A549 (cell line): ENCODE data around the gene LAMC3. TPM values are rescaled to one million over a fixed set of nuclear protein-coding genes. Genes with fewer than 3 reads are reported as not detected.

ENCODE experiments used
- ATAC-seq, 2 experiments: fragments of 200-7000 bp in 1 of 2; fragments of >200 bp in 1 of 2; cut with Nextera tagmentation in 1 of 2; cut with Tn5 transposase in 1 of 2; 3 replicates each; pipeline versions ENCODE4 v1.8.0 to v1.9.1; 2018 to 2020; ENCODE audit warnings: mild to moderate bottlenecking in 1 of 2, moderate library complexity in 1 of 2
- CTCF ChIA-PET: fragments of 300-600 bp; sonication (Branson Sonifier 250); formaldehyde crosslinking; extraction: SDS; loops from one replicate; lab custom pipeline; 2021; ENCODE audit warnings: antibody characterized with exemption, inconsistent platforms; lab: Yijun Ruan, JAX
- POLR2A ChIA-PET: fragments of 350-600 bp; formaldehyde crosslinking; extraction: SDS; loops from one replicate; lab custom pipeline; 2021; ENCODE audit warnings: antibody characterized with exemption, inconsistent platforms; lab: Yijun Ruan, JAX
- DNase-seq, 2 experiments: peaks; one replicate each; pipeline versions ENCODE4 v3.0.0 to v3.0.0-alpha.2; 2011 to 2016; ENCODE audit warnings: low read depth in 1 of 2, low spot score in 1 of 2
- FAIRE-seq: peaks from 2 replicates; lab custom pipeline; 2011; peaks lifted over from hg19 to GRCh38; lab: Jason Lieb, UNC
- H3K27ac ChIP-seq, 2 experiments: fragments of >200 bp; sonication (Bioruptor Twin); formaldehyde crosslinking; 3 replicates each; pipeline ENCODE4 v1.5.1; 2016 to 2017
- H3K4me1 ChIP-seq: fragments of >200 bp; sonication (Bioruptor Twin); formaldehyde crosslinking; 3 replicates; pipeline ENCODE4 v1.6.1; 2016
- H3K4me2 ChIP-seq: fragments of >200 bp; sonication (Bioruptor Twin); formaldehyde crosslinking; 3 replicates; pipeline ENCODE4 v1.6.1; 2016
- H3K4me3 ChIP-seq: fragments of >200 bp; sonication (Bioruptor Twin); formaldehyde crosslinking; 3 replicates; pipeline ENCODE4 v1.5.1; 2016
- H3K9me3 ChIP-seq: fragments of >200 bp; sonication (Bioruptor Twin); formaldehyde crosslinking; 3 replicates; pipeline ENCODE4 v1.6.1; 2016
- CEBPB ChIP-seq, 2 experiments: fragments of >200 bp in 1 of 2; sonication (Bioruptor Twin) in 1 of 2; formaldehyde crosslinking in 1 of 2; IDR thresholded peaks; 2 replicates each; pipeline ENCODE4 v1.6.1; 2012 to 2016
- EHMT2 ChIP-seq: fragments of 200-600 bp; sonication (generic); IDR thresholded peaks from 2 replicates; pipeline ENCODE4 v1.6.1; 2016; ENCODE audit warnings: antibody characterized with exemption, low read depth, mild to moderate bottlenecking, moderate library complexity
- ESRRA ChIP-seq: fragments of 150-350 bp; IDR thresholded peaks from 2 replicates; pipeline ENCODE4 v1.6.1; 2014; ENCODE audit warnings: mild to moderate bottlenecking, low read length, borderline replicate concordance
- FOSL2 ChIP-seq, 2 experiments: fragments of 450-650 bp in 1 of 2; fragments of >200 bp in 1 of 2; sonication (Bioruptor Twin) in 1 of 2; formaldehyde crosslinking; IDR thresholded peaks; 2 replicates each; pipeline versions ENCODE4 v1.5.0 to v1.6.1; 2016 to 2020; ENCODE audit warnings: mild to moderate bottlenecking in 1 of 2, moderate library complexity in 1 of 2
- HDAC2 ChIP-seq: fragments of 200-600 bp; sonication (generic); IDR thresholded peaks from 2 replicates; pipeline ENCODE4 v1.6.1; 2016
- HOXA7 ChIP-seq: fragments of 250-450 bp; sonication (Bioruptor Pico); IDR thresholded peaks from 2 replicates; pipeline ENCODE4 v1.5.0; 2020; ENCODE audit warnings: mild to moderate bottlenecking, moderate library complexity
- HOXB13 ChIP-seq: fragments of 250-450 bp; sonication (Bioruptor Pico); IDR thresholded peaks from 2 replicates; pipeline ENCODE4 v1.5.0; 2020; ENCODE audit warnings: low read depth, mild to moderate bottlenecking, moderate library complexity
- HOXB5 ChIP-seq: fragments of 250-450 bp; sonication (Bioruptor Pico); IDR thresholded peaks from 2 replicates; pipeline ENCODE4 v1.5.0; 2020; ENCODE audit warnings: mild to moderate bottlenecking, moderate library complexity
- JUNB ChIP-seq: fragments of >200 bp; sonication (Bioruptor Twin); formaldehyde crosslinking; IDR thresholded peaks from 2 replicates; pipeline ENCODE4 v1.6.1; 2016
- KDM1A ChIP-seq: fragments of 200-600 bp; sonication (generic); IDR thresholded peaks from 2 replicates; pipeline ENCODE4 v1.6.1; 2016; ENCODE audit warnings: low read depth, mild to moderate bottlenecking
- KDM5A ChIP-seq: fragments of 200-600 bp; sonication (generic); IDR thresholded peaks from 2 replicates; pipeline ENCODE4 v1.6.1; 2016; ENCODE audit warnings: antibody characterized with exemption, mild to moderate bottlenecking
- MAFK ChIP-seq: fragments of 450-650 bp; IDR thresholded peaks from 2 replicates; pipeline ENCODE4 v1.6.1; 2014; ENCODE audit not compliant: partially characterized antibody
- MYC ChIP-seq: IDR thresholded peaks from 2 replicates; pipeline ENCODE4 v1.6.1; 2012; ENCODE audit warnings: mild to moderate bottlenecking, inconsistent platforms, low read length, improper control_type of control experiment, borderline replicate concordance
- POLR2A ChIP-seq: IDR thresholded peaks from 2 replicates; pipeline ENCODE4 v1.6.1; 2012; ENCODE audit warnings: mild to moderate bottlenecking, low read length
- RAD21 ChIP-seq, 2 experiments: fragments of >200 bp in 1 of 2; sonication (Bioruptor Twin) in 1 of 2; formaldehyde crosslinking in 1 of 2; IDR thresholded peaks in 1 of 2; conservative IDR thresholded peaks in 1 of 2; 2 replicates in 1 of 2; 3 replicates in 1 of 2; pipeline ENCODE4 v1.6.1; 2012 to 2018; ENCODE audit warnings: inconsistent platforms in 1 of 2
- RARB ChIP-seq: fragments of 250-450 bp; sonication (Bioruptor Pico); IDR thresholded peaks from 2 replicates; pipeline ENCODE4 v1.8.0; 2021; ENCODE audit warnings: mild to moderate bottlenecking, moderate library complexity
- SMC3 ChIP-seq: fragments of >200 bp; sonication (Bioruptor Twin); formaldehyde crosslinking; IDR thresholded peaks from 3 replicates; pipeline ENCODE4 v1.6.1; 2018; ENCODE audit warnings: inconsistent platforms
- TP53 ChIP-seq: fragments of 250-450 bp; sonication (Bioruptor Pico); IDR thresholded peaks from 2 replicates; pipeline ENCODE4 v1.5.0; 2021; ENCODE audit warnings: mild to moderate bottlenecking, moderate library complexity
- ZC3H11A ChIP-seq: fragments of 450-650 bp; IDR thresholded peaks from 2 replicates; pipeline ENCODE4 v1.6.1; 2014; ENCODE audit warnings: antibody characterized with exemption, mild to moderate bottlenecking
- WGBS: methylation state at CpG from one replicate; pipeline ENCODE4 v1.1.6; 2017; ENCODE audit errors: missing lambda C conversion rate; 5-methylcytosine and 5-hydroxymethylcytosine counted together
- polyA plus RNA-seq, 4 experiments: library from polyadenylated mRNA; depleted of rRNA in 3 of 4; stranded (reverse); fragments of >200 nt; fragmentation: RNase III in 1 of 4; extraction: RNeasy Plus Mini Kit Qiagen cat#74134 plus additional on column Dnase treatment in 1 of 4; gene quantifications; 2 replicates in 3 of 4; 3 replicates in 1 of 4; pipeline ENCODE4 v1.2.3, GENCODE V29; 2011 to 2017
- TF ChIP-seq, protein P1 (sequence below): fragments of >200 bp; sonication (Bioruptor Twin); formaldehyde crosslinking; IDR thresholded peaks from 3 replicates; pipeline ENCODE4 v1.6.1; 2016
- TF ChIP-seq, protein P2 (sequence below): fragments of 250-450 bp; sonication (Bioruptor Pico); IDR thresholded peaks from 2 replicates; pipeline ENCODE4 v1.5.0; 2021; ENCODE audit warnings: mild to moderate bottlenecking, moderate library complexity, borderline replicate concordance
- TF ChIP-seq, protein P3 (sequence below): IDR thresholded peaks from 2 replicates; pipeline ENCODE4 v1.6.1; 2012; ENCODE audit warnings: low read depth, borderline replicate concordance
- TF ChIP-seq, protein P4 (sequence below): fragments of >200 bp; sonication (Bioruptor Twin); formaldehyde crosslinking; IDR thresholded peaks from 3 replicates; pipeline ENCODE4 v1.5.1; 2016
- TF ChIP-seq, protein P5 (sequence below): fragments of 250-450 bp; sonication (Bioruptor Pico); IDR thresholded peaks from 2 replicates; pipeline ENCODE4 v1.5.0; 2020; ENCODE audit warnings: low read depth, mild to moderate bottlenecking, moderate library complexity

LAMC3 gene
- polyA plus RNA-seq, 2 of the 4 experiments (the other 2 are of a cell fraction) = 1.0 to 1.5 TPM

DNA sequence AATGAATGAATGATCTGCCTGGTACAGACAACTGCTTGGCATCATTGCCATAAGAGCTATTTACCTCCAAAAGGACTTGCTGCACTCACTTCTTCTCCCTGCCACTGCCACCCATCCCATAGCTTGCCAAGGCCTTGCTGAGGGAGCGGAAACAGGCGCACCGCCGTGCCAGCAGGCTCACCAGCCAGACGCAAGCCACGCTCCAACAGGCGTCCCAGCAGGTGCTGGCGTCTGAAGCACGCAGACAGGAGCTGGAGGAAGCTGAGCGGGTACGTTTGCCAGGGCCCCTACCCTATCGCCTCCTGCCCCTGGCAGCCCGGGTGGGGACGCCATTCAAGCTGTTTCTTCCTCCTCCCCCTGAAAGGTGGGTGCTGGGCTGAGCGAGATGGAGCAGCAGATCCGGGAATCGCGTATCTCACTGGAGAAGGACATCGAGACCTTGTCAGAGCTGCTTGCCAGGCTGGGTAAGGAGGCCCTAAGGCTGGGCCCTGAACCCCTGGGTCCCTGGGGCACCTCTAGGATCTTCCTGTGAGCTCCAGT lies 78.5 kb downstream of the LAMC3 start:
- CTCF ChIA-PET = interaction anchor here (0.6 to 2.2 kb wide), 6 partner anchors 9 to 89 kb away, joined by 3 to 6 read pairs (median 4); no protein-coding TSS in a partner anchor
- ATAC-seq (no peak), DNase-seq (no peak), FAIRE-seq (no peak)
- Histone ChIP-seq H3K27ac (no peak overlapping the region), H3K9me3 (no peaks in the 10 kb centered on the region), H3K4me3 (no peak overlapping the region), H3K4me1 (peaks cover 7% of the 10 kb centered on the region; the same call in 2 of the 3 replicates), H3K4me2 (no peak overlapping the region)
- no peak for TF ChIP-seq HOXB5 (CRISPR knock-in tag)
- TF ChIP-seq, protein P1, sequence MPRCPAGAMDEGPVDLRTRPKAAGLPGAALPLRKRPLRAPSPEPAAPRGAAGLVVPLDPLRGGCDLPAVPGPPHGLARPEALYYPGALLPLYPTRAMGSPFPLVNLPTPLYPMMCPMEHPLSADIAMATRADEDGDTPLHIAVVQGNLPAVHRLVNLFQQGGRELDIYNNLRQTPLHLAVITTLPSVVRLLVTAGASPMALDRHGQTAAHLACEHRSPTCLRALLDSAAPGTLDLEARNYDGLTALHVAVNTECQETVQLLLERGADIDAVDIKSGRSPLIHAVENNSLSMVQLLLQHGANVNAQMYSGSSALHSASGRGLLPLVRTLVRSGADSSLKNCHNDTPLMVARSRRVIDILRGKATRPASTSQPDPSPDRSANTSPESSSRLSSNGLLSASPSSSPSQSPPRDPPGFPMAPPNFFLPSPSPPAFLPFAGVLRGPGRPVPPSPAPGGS = no peak
- TF ChIP-seq SMC3 = no peak
- no peak for TF ChIP-seq ESRRA
- no peak for TF ChIP-seq KDM1A
- no peak for TF ChIP-seq JUNB
- POLR2A ChIA-PET = no interaction called here
- 86% methylated on average over 12 of the region's 19 CpGs for WGBS

DNA sequence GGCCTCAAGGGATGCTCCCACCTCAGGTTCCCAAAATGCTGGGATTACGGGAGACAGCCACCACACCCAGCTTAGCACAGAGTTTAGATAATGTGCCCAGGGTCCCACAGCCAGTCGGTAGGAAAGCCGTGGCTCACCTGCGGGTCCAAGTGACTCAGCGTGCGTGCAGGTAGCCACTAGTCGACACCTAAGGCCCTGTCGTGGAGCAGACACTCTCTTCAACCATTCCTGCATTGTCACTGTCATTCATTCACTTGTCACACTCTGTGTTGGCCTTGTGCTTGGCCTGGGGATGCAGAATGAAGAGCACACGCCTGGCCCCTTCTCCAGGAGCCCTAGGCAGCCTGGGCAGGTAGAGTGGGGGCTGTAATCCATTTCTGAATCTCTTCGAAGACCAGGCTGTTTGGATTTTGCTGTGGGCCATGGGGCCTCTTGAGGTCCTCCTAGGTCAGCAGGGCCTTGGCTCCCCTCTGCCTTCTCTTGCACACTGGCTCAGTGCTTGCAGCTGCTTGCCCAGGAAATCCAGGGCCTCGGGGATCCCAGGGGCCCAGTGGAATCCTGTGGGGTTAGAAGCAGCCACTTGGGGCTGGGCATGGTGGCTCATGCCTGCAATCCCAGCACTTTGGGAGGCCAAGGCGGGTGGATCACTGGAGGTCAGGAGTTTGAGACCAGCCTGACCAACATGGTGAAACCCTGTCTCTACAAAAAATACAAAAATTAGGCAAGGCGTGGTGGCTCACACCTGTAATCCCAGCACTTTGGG lies 81.2 kb downstream of the LAMC3 start:
- Histone ChIP-seq H3K27ac (no peak overlapping the region), H3K4me1 (no peaks in the 10 kb centered on the region), H3K4me2 (no peak overlapping the region), H3K9me3 (no peaks in the 10 kb centered on the region), H3K4me3 (no peak overlapping the region)
- CTCF ChIA-PET = interaction anchor here (0.8 to 1.1 kb wide), 2 partner anchors 11 to 12 kb away, joined by 3 to 4 read pairs; no protein-coding TSS in a partner anchor
- no peak for DNase-seq
- POLR2A ChIA-PET = no interaction called here
- no peak for TF ChIP-seq HDAC2
- no peak for TF ChIP-seq HOXA7
- no peak for TF ChIP-seq MYC
- TF ChIP-seq FOSL2 (IDR thresholded peaks at IDR 0.05) = no peak
- TF ChIP-seq FOSL2 (CRISPR knock-in tag; IDR thresholded peaks at IDR 0.05) = no peak
- TF ChIP-seq HOXB5 (CRISPR knock-in tag) = no peak
- TF ChIP-seq, protein P2, sequence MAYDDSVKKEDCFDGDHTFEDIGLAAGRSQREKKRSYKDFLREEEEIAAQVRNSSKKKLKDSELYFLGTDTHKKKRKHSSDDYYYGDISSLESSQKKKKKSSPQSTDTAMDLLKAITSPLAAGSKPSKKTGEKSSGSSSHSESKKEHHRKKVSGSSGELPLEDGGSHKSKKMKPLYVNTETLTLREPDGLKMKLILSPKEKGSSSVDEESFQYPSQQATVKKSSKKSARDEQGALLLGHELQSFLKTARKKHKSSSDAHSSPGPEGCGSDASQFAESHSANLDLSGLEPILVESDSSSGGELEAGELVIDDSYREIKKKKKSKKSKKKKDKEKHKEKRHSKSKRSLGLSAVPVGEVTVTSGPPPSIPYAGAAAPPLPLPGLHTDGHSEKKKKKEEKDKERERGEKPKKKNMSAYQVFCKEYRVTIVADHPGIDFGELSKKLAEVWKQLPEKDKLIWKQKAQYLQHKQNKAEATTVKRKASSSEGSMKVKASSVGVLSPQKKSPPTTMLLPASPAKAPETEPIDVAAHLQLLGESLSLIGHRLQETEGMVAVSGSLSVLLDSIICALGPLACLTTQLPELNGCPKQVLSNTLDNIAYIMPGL (CRISPR knock-in tag) = no peak
- no peak for TF ChIP-seq POLR2A
- TF ChIP-seq CEBPB (IDR thresholded peaks at IDR 0.05) = no peak
- no peak for TF ChIP-seq EHMT2
- TF ChIP-seq, protein P1 = no peak
- TF ChIP-seq MAFK = no peak
- no peak for TF ChIP-seq RARB (CRISPR knock-in tag)
- 83% methylated on average over 12 of the region's 13 CpGs for WGBS
- no peak for FAIRE-seq
- no peak for ATAC-seq

DNA sequence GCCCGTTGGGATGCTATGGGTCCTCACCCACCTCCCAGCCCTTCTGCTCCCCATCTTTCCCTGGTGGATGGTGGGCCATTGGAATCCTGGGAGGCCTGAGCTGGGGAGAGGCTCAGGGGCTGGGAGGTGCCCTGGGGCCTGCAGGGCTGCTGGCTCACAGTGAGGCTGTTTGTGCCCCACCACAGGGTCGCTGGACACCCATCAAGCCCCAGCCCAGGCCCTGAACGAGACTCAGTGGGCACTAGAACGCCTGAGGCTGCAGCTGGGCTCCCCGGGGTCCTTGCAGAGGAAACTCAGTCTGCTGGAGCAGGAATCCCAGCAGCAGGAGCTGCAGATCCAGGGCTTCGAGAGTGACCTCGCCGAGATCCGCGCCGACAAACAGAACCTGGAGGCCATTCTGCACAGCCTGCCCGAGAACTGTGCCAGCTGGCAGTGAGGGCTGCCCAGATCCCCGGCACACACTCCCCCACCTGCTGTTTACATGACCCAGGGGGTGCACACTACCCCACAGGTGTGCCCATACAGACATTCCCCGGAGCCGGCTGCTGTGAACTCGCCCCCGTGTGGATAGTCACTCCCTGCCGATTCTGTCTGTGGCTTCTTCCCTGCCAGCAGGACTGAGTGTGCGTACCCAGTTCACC lies 82.5 kb downstream of the LAMC3 start:
- WGBS = 82% methylated on average over 13 of the region's 19 CpGs
- ChIA-PET CTCF (interaction anchor here (0.5 to 2.6 kb wide), 6 partner anchors 9 to 1721 kb away, joined by 3 to 7 read pairs (median 4); no protein-coding TSS in a partner anchor), POLR2A (no interaction called here)
- ATAC-seq (no peak), DNase-seq (no peak), FAIRE-seq (no peak)
- H3K9me3 ChIP-seq = no peaks in the 10 kb centered on the region
- H3K4me3 ChIP-seq = no peak overlapping the region
- H3K4me2 ChIP-seq = no peak overlapping the region
- H3K4me1 ChIP-seq = 0 out of 3 replicates have a peak, but pooled peaks cover 3% of the 10 kb centered on the region
- H3K27ac ChIP-seq = no peak overlapping the region
- TF ChIP-seq KDM5A (no peak), ZC3H11A (no peak), RAD21 (conservative IDR thresholded peaks at IDR 0.05 in 1 of 2, IDR thresholded peaks at IDR 0.05 in 1 of 2) (no peak), TP53 (CRISPR knock-in tag) (no peak), HOXB13 (CRISPR knock-in tag) (no peak)
- TF ChIP-seq, protein P3, sequence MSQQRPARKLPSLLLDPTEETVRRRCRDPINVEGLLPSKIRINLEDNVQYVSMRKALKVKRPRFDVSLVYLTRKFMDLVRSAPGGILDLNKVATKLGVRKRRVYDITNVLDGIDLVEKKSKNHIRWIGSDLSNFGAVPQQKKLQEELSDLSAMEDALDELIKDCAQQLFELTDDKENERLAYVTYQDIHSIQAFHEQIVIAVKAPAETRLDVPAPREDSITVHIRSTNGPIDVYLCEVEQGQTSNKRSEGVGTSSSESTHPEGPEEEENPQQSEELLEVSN = no peak
- TF ChIP-seq, protein P4, sequence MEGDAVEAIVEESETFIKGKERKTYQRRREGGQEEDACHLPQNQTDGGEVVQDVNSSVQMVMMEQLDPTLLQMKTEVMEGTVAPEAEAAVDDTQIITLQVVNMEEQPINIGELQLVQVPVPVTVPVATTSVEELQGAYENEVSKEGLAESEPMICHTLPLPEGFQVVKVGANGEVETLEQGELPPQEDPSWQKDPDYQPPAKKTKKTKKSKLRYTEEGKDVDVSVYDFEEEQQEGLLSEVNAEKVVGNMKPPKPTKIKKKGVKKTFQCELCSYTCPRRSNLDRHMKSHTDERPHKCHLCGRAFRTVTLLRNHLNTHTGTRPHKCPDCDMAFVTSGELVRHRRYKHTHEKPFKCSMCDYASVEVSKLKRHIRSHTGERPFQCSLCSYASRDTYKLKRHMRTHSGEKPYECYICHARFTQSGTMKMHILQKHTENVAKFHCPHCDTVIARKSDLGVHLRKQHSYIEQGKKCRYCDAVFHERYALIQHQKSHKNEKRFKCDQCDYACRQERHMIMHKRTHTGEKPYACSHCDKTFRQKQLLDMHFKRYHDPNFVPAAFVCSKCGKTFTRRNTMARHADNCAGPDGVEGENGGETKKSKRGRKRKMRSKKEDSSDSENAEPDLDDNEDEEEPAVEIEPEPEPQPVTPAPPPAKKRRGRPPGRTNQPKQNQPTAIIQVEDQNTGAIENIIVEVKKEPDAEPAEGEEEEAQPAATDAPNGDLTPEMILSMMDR = no peak
- TF ChIP-seq, protein P5, sequence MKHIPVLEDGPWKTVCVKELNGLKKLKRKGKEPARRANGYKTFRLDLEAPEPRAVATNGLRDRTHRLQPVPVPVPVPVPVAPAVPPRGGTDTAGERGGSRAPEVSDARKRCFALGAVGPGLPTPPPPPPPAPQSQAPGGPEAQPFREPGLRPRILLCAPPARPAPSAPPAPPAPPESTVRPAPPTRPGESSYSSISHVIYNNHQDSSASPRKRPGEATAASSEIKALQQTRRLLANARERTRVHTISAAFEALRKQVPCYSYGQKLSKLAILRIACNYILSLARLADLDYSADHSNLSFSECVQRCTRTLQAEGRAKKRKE (CRISPR knock-in tag) = no peak
